GM13977 (cell line): ENCODE measurements around the gene SLC24A3.

Experiments
- DNase-seq: peaks from one replicate; pipeline ENCODE4 v3.0.0; 2012; ENCODE audit warnings: low spot score
- in situ Hi-C: fragments of 300-500 bp; cut with MboI; formaldehyde crosslinking; loops from one replicate; pipeline ENCODE4 v1.12.0; 2022; ENCODE audit warnings: low sequenced_read_pairs, low pct_unique_long_range_greater_than_20kb, mixed read lengths, inconsistent platforms; ENCODE audit not compliant: unreplicated experiment
- TF ChIP-seq, protein P1 (sequence below): IDR thresholded peaks from 2 replicates; pipeline ENCODE4 v1.5.1; 2012; ENCODE audit warnings: mild to moderate bottlenecking, control low read depth; ENCODE audit not compliant: insufficient read depth; ENCODE audit errors: extremely low read depth, missing control alignments

The SLC24A3 gene

DNA sequence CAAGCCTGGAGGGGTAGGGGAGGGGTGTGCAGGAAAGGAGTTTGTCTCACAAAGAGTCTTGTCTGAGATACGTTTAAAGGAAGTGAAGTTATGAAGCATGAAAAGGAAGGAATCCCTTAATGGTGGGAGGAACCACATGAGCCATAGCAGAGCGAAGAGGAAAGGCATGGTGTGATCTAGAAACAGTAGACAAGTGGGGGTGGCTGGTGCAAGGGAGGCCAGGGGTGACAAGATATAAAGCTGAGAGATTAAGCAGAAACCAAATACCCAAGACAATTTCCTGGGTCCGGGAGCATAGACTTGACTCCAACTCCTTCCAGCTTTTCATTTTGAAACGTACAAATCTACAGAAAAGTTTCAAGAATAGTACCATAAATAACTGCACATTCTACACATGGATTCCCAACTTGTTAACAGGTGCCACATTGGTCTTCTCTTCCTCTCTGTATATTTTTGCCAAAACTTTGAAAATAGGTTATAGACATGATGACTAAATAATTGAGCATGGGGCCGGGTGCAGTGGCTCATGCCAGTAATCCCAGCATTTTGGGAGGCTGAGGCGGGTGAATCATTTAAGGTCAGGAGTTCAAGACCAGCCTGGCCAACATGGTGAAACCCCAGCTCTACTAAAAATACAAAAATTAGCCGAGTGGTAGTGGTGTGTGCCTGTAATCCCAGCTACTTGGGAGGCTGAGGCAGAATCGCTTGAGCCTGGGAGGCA, 211.6 kb downstream of the SLC24A3 start:
- DNase-seq: no peak
- in situ Hi-C loops: no loop called here
- TF ChIP-seq, protein P1, sequence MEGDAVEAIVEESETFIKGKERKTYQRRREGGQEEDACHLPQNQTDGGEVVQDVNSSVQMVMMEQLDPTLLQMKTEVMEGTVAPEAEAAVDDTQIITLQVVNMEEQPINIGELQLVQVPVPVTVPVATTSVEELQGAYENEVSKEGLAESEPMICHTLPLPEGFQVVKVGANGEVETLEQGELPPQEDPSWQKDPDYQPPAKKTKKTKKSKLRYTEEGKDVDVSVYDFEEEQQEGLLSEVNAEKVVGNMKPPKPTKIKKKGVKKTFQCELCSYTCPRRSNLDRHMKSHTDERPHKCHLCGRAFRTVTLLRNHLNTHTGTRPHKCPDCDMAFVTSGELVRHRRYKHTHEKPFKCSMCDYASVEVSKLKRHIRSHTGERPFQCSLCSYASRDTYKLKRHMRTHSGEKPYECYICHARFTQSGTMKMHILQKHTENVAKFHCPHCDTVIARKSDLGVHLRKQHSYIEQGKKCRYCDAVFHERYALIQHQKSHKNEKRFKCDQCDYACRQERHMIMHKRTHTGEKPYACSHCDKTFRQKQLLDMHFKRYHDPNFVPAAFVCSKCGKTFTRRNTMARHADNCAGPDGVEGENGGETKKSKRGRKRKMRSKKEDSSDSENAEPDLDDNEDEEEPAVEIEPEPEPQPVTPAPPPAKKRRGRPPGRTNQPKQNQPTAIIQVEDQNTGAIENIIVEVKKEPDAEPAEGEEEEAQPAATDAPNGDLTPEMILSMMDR: no peak

DNA sequence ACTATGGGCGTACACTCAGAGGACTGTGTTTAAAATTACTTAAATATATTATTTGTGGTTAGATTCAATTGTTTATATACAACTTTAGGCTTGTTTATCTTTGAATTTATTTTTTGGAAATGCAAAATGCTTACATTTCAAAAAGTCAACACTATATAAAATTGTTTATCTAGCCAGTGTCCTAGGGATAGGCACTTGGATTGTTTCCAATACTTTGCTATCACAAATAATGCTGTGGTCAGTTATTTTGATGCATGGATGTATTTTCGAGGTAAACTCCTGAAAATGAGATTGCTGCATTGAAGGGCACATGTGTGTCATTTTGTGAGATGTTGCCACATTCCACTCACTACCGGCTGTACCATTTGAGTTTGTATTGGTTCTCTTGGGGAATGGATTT, 213.9 kb downstream of the SLC24A3 start:
- TF ChIP-seq, protein P1: no peak
- in situ Hi-C loops: no loop called here
- no peak for DNase-seq

DNA sequence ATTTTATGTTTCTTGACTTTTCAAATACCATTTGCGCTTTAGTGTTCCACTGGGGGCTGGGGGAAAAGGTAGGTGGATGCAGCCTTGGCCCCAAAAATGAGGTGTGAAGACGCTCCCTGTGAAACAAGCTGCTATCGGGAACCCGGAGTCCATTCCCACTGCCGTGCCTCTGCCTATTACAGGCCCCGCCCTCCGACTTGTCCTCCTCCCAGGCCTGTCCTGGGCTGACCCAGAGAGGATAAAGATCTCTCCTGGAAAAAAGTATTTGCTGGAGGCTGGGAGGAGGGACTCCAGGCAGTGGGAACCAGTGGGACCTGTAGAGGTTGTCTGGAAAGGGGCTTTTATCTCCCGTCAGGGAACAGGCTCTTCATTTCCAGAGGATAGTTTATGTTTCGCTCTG, 215.0 kb downstream of the SLC24A3 start:
- in situ Hi-C loops: no loop called here
- TF ChIP-seq, protein P1: no peak
- no peak for DNase-seq

DNA sequence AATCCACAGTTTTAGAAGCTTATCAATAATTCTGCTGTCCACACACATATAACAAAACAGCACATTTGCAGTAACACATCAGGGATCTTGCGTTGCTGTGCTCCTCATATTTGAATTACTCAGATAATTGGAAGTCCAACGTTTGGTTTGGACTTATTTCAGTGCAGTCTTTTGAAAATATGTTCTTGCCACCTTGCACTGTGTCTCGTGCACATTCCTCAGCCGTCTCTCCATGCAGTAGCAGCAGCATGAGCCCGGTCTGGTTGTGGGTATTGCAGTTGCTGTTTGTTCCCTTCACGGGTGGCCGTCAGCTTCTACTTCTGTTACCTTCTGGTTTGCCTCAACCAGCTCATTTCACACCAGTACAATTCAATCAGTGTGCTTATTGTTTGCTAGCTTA, 215.5 kb downstream of the SLC24A3 start:
- DNase-seq: no peak
- in situ Hi-C loops: no loop called here
- TF ChIP-seq, protein P1: no peak

DNA sequence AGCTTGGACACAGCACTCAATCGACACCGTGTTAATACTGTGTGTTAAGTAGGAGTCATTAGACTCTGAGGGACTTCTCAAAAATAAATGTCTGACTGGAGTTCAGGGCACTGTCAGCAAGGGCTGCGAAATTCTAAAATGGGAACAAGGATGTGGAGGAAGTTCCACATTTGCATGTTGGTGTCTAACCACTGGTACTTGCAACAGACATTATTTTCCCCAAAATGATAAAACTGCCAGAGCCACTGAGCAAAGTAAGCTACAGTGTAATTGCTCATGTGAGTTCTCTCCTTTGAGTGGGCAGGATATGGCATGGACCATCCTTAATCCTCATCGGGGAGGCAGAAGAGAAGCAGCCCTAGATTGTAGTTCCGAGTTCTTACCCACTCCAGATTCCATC, 215.9 kb downstream of the SLC24A3 start:
- TF ChIP-seq, protein P1: no peak
- DNase-seq: no peak

DNA sequence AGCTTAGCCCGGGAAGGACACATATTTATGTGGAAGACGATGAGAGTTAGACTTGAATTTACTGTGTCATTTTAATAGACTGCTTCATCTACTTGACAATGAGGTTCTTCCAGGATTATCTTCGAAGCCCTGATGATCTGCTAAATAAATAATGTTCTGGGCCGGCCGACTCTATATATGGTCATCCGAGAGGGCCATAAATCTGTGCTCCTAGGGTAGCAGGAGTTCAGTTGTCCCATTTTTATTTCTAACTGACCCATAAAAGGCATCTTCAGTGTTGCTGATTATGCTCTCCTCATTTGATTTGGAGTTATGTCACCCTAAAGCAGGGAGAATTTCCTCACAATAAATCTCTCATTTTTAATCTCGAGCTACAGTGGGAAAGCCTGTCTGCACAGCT, 217.1 kb downstream of the SLC24A3 start:
- no peak for DNase-seq
- TF ChIP-seq, protein P1: no peak
- in situ Hi-C loops: no loop called here

More for the DNA sequence above, 215.9 kb downstream of the SLC24A3 start:
- in situ Hi-C loops: no loop called here
